ENCODE measurements around the gene AMBP.

Gene AMBP

DNA sequence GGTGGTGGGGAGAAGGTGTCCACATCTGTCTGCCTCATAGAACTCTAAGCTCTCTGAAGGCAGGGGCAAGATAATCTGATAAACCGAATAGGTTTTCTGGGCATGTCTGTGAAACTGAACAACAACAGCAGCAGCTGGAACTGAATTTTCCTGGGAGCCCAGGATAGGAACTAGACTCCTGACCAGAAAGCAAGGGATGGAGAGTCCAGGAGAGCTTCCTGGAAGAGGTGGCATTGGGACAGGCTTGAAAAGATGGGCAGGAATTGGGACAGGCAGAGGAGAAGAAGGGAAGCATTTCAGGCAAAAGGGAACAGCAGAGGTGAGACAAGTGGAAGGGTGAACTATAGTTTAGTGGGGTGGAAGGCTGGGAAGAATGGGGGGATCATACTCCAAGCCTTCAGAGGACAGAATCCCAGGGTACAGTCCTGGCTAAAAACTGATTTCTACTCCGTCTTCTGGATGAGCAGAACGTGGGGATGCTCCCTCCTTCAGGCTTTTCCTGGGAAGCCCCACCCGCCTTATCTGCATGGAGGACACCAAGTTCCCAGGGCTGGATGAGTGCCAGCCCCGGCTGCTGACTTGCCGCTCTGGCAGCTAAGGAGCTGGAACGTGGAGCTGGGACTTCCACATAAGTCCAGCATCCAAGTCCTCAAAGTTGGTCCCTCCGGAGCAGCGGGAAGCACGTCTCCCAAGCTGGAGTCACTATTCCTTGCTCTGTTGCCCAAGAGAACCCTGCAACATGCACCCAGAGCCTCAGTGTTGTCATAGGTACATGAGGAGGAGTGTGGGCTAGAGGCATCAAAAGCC, 34.9 kb upstream of the AMBP start:
- DNase-seq, result no peak

DNA sequence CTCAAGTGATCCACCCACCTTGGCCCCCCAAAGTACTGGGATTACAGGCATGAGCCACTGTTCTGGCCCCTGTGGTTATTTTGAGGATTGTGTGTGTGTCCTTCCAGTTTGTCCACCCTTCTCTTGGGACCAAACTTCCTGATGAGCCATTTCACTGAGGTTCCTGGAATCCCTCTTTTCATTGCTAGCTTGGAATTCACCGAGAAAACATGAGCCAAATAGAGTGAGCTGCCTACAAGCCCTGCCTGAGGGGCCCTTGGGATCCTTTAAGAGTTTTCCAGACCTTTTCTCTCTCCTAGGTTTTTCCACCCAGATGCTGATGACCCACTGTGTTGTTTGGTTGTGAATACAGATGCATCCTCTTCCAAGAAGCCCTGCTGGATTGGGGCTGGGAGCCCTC, 34.2 kb upstream of the AMBP start:
- DNase-seq, result no peak

- DNase-seq, result no peak
Measured at GRCh38 chr9:114110180-114110579, 32.1 kb upstream of the AMBP start.

DNA sequence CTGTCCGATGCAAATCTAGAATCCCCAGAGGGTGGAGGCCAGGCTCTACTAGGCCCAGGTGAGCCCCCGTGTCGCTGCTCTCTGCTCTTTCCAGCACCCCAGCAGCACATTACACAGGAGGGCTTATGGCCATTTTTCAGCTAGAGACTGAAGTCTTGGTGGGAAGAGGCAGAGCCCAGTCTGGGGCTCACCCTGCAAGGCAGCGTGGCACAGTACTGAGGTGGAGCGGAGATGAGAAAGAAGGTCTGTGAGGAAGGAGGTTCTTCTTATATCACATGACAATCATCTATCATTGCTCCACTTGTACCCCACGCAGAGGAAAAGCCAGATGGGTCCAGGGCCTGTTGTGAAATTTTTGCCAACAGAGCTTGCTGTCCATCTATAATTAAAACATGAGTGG, 31.0 kb upstream of the AMBP start:
- DNase-seq, result no peak

DNA sequence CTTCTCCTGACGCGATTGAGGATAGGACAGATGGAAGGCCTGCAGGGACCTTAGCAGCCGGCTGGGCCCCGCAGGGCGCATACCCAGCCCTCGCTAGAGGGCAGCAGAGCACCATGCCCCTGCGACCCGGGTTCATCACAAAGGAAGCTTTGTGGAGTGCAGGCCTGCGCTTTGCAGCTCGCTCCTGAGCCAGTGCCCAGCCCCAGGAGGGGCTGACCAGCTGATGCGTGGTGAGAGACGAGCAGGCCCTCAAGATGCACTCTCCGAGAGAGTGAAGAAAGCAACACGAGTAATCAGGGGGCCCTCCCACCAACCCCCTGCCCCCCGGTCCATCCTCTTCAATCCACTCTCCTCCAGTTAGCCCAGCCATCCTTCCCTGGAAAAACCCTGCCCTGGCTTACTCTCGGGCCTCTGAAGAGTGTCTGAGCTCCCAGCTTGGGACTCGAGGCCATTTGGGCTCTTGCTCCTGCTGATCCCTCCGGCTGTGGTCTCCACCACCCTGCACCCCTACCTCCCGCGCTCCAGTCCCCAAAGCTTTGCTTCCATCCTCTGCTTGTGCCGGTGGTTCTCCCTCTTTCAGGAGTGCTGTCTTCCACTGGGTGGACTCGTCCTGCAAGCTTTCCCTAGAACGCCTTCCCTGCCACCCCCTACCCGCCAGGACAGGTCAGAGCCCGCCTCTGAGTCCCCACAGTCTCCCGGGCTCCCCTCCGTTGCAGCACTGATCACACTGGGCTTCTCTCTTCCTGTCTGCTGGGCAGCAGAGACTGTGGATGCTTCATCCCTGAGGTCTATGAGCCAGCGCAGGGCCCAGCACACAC, 30.1 kb upstream of the AMBP start:
- peak; percentile 38 for DNase-seq

DNA sequence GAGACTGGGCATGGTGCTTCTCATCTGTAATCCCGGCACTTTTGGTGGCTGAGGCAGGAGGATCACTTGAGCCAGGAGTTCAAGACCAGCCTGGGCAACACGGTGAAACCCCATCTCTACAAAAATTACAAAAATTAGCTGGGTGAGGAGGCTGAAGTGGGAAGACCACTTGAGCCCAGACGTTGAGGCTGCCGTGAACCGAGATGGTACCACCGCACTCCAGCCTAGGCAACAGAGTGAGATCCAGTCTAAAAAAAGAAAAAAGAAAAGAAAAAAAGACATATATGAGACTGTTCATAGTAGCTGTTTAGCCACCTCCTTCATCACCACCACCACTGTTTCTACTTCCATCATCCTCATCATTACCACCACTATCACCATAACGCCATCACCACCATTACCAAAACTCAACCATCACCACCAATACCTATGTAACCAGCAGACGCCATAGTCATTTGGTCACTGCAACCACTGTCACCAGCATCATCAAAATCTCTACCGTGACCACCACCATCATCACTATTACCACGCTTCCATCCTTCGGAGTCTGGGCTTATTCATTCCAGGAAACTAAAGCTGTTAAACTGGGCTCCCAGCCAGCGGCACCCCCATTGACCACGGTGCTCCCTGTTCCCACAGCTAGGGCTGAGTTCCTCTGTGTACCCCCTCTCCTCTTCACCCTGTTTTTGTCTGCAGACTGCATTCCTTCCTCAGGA, 29.3 kb upstream of the AMBP start:
- DNase-seq, result no peak

DNA sequence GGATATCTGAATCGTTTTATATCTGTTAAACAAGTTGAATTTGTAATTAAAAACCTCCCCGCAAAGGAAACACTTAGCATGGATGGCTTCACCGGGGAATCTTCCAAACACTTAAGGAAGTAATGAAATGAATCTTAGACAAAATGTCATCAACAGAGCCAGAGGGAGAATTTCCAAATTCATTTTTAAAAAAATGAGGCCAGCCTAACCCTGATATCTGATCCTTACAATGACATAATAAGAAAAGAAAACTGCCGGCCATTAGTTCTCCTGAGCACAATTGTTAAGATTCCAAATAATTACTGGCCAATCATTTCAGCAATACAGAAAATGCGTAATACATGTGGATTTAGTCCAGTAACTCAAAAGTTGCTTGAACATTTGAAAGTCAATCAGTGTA, 27.1 kb upstream of the AMBP start:
- DNase-seq, result no peak

DNA sequence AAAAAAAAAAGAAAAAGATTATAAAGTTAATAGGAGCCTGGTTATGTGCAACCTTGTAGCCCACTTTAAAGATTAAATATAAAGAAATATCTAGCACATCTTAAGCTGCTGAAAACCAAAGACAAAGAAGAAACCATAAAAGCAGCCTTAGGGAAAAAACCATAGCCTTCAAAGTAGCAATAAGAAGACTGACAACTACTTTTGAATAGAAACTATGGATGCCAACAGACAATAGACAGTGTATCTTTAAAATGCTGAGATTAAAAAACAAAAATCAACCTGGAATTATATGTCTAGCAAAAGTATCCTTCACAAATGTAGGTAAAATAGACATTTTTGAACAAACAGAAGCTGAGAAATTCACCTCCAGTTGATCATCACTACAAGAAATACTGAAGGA, 24.4 kb upstream of the AMBP start:
- DNase-seq, result no peak

GRCh38 chr9:114100536-114100935, 22.4 kb upstream of the AMBP start:
- no peak for DNase-seq

DNA sequence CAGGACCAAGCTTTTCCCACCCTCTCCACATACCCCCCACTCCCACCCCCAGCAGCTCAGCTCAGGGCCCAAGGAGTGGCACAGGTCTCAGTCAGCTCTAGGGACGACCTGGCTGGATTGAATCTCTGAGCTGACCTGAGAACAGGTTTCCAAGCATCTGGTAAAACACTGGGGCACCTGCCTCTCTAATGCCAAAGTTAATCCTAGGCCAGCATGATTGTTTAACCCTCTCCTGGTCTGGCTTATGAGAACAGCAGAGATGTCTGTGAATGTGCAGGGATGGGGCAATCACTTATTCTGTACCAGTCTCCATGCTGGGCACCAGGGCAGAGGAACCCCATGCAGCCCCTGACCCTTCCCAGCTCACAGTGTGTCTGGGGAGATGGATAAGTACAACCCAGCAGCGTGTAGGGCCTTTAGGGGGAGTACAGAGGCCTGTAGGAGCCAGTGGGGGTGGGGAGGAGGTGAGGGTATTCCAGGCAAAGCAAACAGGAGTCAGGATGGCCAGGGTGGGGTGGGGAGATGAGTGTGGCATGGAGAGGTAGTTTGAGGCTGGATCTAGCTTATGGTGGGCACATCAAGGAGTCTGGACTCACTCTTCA, 21.7 kb upstream of the AMBP start:
- no peak for DNase-seq

DNA sequence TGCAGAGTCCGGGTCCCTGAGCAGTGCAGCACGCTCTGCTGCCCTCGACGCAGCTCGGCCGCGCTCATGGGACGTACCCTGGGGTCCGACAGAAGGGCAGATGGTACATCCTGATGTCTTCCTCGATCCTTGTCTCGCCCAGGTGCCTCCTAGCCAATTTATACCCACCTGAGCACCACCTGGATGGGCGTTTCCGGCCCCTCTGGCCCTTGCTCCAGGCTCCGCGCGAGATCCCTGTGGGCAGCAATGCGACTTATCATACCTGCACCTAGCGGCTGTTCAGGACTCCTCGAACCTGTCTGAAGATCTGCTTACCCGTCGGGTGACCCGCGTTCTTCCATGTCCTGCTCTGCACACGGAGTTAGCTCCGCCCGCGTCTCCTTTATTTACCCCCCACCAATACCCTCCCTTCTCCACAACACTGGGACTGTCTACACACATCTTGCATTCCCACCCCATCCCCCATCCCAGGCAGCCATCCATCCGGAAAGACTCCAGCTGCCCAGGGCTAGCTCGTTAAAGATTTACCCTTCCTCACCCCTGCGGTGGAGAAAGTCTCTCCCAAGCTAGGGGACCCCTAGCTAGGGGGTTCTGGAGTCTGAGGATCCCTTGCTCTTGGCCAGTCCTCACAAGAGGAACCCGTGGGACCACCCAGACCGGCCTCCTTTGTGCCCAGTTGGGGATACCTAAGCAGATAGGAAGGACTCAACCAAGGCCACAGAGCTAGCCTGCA, 21.0 kb upstream of the AMBP start, which contains the start of gene KIF12:
TSS of gene KIF12 (minus strand) at position 357 of the 733 bp plus-strand sequence. CDS start at position 341, 16 bp downstream.
- no peak for DNase-seq

- DNase-seq, result no peak
Measured at GRCh38 chr9:114098021-114098935, 20.2 kb upstream of the AMBP start.

DNA sequence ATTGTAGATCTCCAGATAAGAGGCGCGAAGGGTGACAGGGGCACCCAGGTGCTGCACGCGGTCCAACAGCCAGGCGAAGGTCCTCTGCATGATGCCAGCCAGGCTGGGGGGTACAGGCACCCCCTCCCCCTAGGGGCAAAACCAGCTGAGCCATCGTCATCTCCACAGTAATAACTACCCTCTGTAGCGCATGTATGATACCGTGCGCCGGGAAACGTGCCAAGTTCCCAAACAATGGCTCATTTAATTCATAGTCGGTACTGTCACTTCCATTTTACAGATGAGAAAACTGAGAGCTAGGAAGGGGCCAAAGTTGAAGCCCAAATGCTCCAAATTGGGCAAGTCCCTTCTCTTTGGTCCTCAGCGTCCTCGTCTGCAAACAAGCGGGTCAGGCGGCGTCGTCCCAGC, 19.5 kb upstream of the AMBP start:
- DNase-seq, result no peak

DNA sequence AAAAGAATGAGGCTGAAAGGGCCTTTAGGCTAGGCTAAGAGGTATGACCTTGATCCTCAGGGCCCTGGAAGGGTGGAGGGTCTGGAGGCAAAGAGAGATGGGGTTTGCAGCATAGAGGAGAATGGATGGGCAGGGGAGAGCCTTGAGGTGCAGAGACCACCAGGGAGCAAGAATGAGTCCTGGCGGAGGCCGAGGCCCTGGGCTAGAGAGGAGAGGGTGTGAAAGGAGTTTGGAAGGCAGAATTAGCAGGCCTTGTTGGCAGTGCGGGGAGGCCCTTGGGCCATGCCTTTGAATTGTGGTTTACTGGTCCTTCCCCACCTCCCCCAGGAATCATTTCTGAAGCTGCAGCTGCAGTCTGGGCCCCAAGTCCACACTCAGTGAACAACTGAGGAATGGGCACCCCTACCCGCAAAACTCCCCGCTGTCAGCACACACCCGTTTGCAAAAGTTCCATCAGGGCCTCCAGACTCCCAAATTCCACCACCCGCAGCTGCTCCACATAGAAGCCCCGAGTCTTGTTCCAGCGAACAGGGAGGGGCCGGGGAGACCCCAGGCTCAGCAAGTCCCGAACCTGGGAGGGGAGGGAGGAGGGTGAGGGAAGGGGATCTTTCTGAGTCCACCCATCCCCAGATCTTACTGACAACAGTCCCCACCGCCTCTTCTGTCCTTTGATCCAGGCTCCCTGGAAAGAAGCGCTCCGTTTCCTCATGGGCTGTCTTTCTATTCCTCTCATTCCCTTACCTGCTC, 18.9 kb upstream of the AMBP start:
- DNase-seq, result no peak

- DNase-seq, result no peak
Measured at GRCh38 chr9:114096041-114096511, 18.0 kb upstream of the AMBP start.

DNA sequence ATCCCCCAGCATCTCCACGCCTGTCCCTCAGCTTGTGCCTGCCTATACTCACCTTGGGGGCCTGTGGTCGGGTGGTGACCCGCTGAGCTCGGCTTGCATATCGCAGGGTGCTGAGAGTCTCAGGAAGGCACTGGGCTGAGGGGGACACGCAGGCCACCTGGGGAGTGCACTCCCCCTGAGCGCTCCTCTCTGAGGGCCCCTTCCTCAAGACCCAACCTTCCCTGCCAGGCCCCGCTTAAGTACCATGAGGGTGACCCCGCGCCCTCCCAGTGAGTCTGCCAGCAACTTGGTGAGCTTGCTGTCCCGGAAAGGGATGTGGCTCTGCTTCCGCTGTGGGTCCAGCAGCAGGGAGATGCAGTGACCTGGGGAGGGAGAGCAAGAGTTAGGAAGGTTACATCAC, 16.9 kb upstream of the AMBP start:
- DNase-seq, result no peak

DNA sequence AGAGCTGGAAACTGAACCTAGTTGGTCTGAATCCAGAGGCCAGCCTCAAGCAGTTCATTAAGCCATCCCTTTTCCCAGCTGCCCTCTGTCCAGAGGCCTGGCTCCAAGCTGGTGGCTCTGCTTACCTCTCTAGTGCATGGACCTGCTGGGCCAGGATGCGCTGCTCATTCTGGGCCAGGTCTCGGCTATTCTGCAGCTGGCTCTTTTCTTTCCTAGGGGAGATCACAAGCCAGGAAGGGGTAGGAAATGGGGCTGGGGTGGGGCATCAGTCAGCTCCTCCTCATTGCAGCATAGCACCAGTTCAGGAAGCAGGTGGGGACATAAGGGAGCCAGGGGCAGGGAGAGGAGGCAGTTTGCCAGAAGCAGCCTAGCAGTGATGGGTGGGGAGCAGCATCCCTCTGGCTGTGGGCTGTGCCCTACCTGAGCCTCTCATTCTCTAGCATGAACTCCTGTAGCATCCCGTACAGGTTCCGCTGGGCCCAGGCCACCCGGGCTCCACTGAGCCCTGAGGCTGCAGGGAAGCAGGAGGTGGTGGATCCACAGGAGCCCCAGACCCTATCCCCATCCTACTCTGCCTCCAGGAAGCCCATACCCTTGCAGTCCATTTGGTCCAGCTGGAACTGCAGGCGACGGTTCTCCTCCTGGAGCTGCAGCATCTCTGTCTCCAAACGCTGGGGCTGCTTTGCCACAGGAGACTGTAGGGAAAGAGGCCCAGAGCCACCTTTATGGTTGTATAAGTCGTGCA, 15.8 kb upstream of the AMBP start:
- no peak for DNase-seq

DNA sequence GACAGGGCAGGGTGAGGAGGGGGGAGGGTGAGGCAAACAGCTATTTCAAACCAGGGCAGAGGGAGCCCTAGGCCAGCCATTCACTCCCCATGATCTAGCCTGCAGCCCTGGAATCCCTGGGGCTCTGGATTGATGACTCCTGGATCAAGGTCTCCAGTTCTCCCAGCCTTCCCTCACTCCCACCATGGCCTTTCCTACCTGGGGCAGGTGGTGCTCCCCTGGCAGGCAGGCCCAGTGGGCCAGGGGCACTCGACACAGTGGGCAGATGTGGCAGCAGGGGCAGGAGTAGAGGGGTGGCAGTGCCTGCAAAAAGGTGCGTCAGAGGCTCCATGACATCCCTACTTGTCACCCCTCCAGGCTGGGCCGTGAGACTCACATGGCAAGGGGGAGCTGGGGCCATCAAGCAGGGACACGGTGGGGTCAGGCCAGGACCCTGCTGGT, 15.0 kb upstream of the AMBP start:
- no peak for DNase-seq

- DNase-seq, result no peak
Measured at GRCh38 chr9:114092336-114092735, 14.2 kb upstream of the AMBP start.

DNA sequence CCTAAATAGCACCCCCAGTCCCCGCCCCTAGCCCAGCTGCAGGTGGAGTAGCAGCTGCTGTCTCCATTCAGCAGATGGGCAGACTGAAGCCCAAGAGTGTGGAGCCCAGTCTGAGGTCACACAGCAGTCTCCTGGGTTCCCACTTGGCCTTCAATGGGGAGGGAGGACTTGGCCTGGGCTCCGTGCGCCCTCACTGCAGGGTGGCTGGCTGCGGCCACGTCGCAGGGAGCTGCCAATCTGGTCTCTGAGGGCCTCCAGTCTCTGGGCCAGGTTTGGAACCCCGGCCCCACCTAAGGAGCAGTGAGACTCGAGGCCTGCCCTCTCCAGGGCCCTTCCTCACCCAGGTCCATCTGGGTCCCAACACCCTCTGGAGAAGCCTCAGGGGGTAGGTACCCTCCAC, 13.6 kb upstream of the AMBP start:
- no peak for DNase-seq
